Glutamatergic neuron (in vitro differentiated cells): ENCODE results near the gene EGFL6. TPM values are rescaled to one million over a fixed set of nuclear protein-coding genes. Genes with fewer than 3 reads are reported as not detected.
"Not testable (repeated sequence)": the region's sequence is repeated elsewhere in the genome, so short reads cannot be mapped to it uniquely, and the experiment has no call there.

Source experiments
- DNase-seq: peaks from one replicate; pipeline ENCODE4 v3.0.0; 2022
- H3K27ac Mint-ChIP-seq: one replicate; pipeline ENCODE4 v1.8.0; 2020; ENCODE audit warnings: mild to moderate bottlenecking, mixed read lengths, inconsistent platforms; ENCODE audit not compliant: unreplicated experiment
- H3K27me3 Mint-ChIP-seq: one replicate; pipeline ENCODE4 v1.8.0; 2020; ENCODE audit warnings: mild to moderate bottlenecking, moderate library complexity, mixed read lengths, inconsistent platforms; ENCODE audit not compliant: unreplicated experiment
- H3K36me3 Mint-ChIP-seq: one replicate; pipeline ENCODE4 v1.8.0; 2020; ENCODE audit warnings: mild to moderate bottlenecking, mixed read lengths, inconsistent platforms; ENCODE audit not compliant: unreplicated experiment
- H3K4me1 Mint-ChIP-seq: one replicate; pipeline ENCODE4 v1.8.0; 2020; ENCODE audit warnings: mild to moderate bottlenecking, low read depth, mixed read lengths, inconsistent platforms; ENCODE audit not compliant: unreplicated experiment
- H3K4me3 Mint-ChIP-seq: one replicate; pipeline ENCODE4 v1.8.0; 2020; ENCODE audit warnings: mild to moderate bottlenecking, mixed read lengths, inconsistent platforms; ENCODE audit not compliant: unreplicated experiment
- H3K9me3 Mint-ChIP-seq: one replicate; pipeline ENCODE4 v1.8.0; 2020; ENCODE audit warnings: mild to moderate bottlenecking, moderate library complexity, mixed read lengths, inconsistent platforms; ENCODE audit not compliant: unreplicated experiment
- total RNA-seq: library from RNA; stranded (reverse); fragmentation: NEBNext Ultra II Directional; extraction: Animal tissue kit (Norgen Biotek cat#: 25700); gene quantifications from one replicate; pipeline ENCODE4 v1.2.1, GENCODE V29; 2021; ENCODE audit not compliant: unreplicated experiment
- TF ChIP-seq, protein P1 (sequence below): fragments of 200-600 bp; sonication (generic); IDR thresholded peaks from one replicate; pipeline ENCODE4 v1.5.0; 2021; ENCODE audit not compliant: partially characterized antibody, unreplicated experiment

The EGFL6 gene
- total RNA-seq, 1 donor from 2014 or later: not detected

DNA sequence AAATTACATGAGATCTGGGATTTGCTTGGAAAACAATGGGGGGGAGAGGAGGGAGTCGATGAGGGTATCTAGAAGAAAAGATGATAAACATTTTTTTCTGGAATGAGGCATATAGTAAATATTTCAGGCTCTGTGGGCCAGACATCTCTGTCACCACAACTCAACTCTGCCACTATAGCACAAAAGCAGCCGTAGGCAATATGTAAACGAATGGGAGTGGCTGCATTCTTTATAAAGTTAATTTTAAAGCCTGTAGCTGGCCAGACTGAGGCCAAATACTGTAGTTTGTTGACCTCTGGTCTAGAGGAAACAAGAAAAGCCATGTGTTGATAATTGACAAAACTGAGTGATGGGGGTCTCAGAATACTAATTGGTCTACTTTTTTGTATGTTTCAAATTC lies 69.4 kb downstream of the EGFL6 start:
- DNase-seq: no peak
- Mint-ChIP-seq H3K27ac (no peak overlapping the region), H3K36me3 (peaks cover 6% of the 10 kb centered on the region), H3K27me3 (peaks cover 1% of the 10 kb centered on the region), H3K9me3 (no peaks in the 10 kb centered on the region), H3K4me1 (no peaks in the 10 kb centered on the region), H3K4me3 (no peak overlapping the region)
- TF ChIP-seq, protein P1, sequence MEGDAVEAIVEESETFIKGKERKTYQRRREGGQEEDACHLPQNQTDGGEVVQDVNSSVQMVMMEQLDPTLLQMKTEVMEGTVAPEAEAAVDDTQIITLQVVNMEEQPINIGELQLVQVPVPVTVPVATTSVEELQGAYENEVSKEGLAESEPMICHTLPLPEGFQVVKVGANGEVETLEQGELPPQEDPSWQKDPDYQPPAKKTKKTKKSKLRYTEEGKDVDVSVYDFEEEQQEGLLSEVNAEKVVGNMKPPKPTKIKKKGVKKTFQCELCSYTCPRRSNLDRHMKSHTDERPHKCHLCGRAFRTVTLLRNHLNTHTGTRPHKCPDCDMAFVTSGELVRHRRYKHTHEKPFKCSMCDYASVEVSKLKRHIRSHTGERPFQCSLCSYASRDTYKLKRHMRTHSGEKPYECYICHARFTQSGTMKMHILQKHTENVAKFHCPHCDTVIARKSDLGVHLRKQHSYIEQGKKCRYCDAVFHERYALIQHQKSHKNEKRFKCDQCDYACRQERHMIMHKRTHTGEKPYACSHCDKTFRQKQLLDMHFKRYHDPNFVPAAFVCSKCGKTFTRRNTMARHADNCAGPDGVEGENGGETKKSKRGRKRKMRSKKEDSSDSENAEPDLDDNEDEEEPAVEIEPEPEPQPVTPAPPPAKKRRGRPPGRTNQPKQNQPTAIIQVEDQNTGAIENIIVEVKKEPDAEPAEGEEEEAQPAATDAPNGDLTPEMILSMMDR: no peak

DNA sequence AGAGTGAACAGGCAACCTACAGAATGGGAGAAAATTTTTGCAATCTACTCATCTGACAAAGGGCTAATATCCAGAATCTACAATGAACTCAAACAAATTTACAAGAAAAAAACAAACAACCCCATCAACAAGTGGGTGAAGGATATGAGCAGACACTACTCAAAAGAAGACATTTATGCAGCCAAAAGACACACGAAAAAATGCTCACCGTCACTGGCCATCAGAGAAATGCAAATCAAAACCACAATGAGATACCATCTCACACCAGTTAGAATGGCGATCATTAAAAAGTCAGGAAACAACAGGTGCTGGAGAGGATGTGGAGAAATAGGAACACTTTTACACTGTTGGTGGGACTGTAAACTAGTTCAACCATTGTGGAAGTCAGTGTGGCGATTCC lies 72.3 kb downstream of the EGFL6 start:
- not testable (repeated sequence) for H3K4me3 Mint-ChIP-seq, H3K9me3 Mint-ChIP-seq, H3K27ac Mint-ChIP-seq, H3K27me3 Mint-ChIP-seq, H3K36me3 Mint-ChIP-seq, H3K4me1 Mint-ChIP-seq, DNase-seq

- TF ChIP-seq, protein P1: no peak
- no peaks in the 10 kb centered on the region for H3K27me3 Mint-ChIP-seq
- no peak for DNase-seq
- no peak overlapping the region for H3K4me3 Mint-ChIP-seq
- H3K9me3 Mint-ChIP-seq: no peaks in the 10 kb centered on the region
- no peaks in the 10 kb centered on the region for H3K36me3 Mint-ChIP-seq
- no peaks in the 10 kb centered on the region for H3K4me1 Mint-ChIP-seq
- H3K27ac Mint-ChIP-seq: no peak overlapping the region
Observed at GRCh38 chrX:13645464-13646153, 76.2 kb downstream of the EGFL6 start.

DNA sequence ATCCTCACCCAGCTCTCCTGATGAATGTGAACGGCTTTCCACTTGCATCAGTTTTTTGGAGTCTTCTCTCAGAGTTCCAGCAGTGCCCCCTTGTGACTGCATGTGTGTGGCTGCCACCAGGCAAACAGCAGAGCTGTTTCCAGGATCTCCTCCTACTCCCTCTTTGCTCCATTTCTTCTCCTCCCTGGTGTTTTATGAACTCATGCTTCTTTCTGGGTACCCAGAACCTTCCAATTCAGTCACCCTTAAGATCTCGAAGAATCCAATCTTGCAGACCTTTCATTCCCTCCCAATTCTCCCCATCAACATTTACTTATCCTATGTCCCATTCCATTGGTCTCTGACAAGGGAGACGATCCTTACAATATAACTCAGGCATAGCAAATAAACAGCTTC lies 76.8 kb downstream of the EGFL6 start:
- Mint-ChIP-seq H3K27ac (no peak overlapping the region), H3K36me3 (no peaks in the 10 kb centered on the region), H3K9me3 (no peaks in the 10 kb centered on the region), H3K27me3 (no peaks in the 10 kb centered on the region), H3K4me3 (no peak overlapping the region), H3K4me1 (no peaks in the 10 kb centered on the region)
- TF ChIP-seq, protein P1: peak; percentile 24
- peak; percentile 61 for DNase-seq

DNA sequence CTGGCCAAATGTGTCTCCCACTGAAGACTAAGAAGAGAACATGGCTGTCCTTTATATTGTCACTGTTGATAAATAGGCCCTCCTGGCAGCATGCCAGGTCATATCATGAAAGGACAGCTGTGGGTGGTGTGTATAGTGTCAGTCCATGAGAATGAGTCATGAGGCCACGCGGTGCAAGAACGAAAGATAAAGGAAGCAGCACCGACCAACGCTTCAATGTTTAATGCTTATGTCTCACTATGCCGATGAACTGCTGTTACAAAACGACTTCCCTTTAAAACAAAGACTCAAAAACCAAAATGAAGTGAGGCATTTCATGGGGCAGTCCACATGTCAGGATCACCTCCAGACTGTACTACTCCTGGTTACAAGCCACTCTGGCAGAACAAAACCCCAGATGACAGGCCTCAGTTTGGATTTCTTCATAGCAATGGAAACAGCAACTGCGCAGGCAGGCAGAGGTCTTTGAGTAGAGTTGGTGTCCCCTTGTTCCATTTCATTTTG lies 78.4 kb downstream of the EGFL6 start:
- H3K9me3 Mint-ChIP-seq: no peaks in the 10 kb centered on the region
- TF ChIP-seq, protein P1: no peak
- no peak overlapping the region for H3K4me3 Mint-ChIP-seq

DNA sequence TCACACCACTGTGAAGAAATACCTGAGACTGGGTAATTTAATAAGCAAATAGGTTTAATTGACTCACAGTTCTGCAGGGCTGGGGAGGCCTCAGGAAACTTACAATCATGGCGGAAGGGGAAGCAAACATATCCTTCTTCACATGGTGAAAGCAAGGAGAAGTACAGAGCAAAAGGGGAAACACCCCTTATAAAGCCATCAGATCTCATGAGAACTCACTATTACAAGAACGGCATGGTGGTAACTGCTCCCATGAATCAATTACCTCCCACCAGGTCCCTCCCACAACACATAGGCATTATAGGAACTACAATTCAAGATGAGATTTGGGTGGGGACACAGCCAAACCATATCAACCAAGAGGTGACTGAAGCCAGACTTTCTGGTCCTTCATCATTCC lies 78.9 kb downstream of the EGFL6 start:
- H3K36me3 Mint-ChIP-seq, H3K27me3 Mint-ChIP-seq, H3K4me1 Mint-ChIP-seq, DNase-seq, H3K4me3 Mint-ChIP-seq, H3K27ac Mint-ChIP-seq, H3K9me3 Mint-ChIP-seq: not testable (repeated sequence)

More for the DNA sequence above, 78.4 kb downstream of the EGFL6 start:
- no peaks in the 10 kb centered on the region for H3K4me1 Mint-ChIP-seq
- H3K36me3 Mint-ChIP-seq: no peaks in the 10 kb centered on the region
- no peak overlapping the region for H3K27ac Mint-ChIP-seq
- no peak for DNase-seq
- H3K27me3 Mint-ChIP-seq: no peaks in the 10 kb centered on the region
